Kidney (tissue), 14 donors: Measurements from ENCODE around the gene SERPINB8. TPM values are rescaled to one million over a fixed set of nuclear protein-coding genes. Genes with fewer than 3 reads are reported as not detected.

Source experiments
- DNase-seq, 5 donors: peaks; one replicate each; pipeline ENCODE4 v3.0.0-alpha.2; 2013 to 2020
- FAIRE-seq: peaks from 2 replicates; lab custom pipeline; 2012; peaks lifted over from hg19 to GRCh38; lab: Jason Lieb, UNC
- H3K27ac ChIP-seq, 2 donors: one replicate each; pipeline ENCODE4 v1.7.0; 2013; ENCODE audit warnings: low read depth in 2 of 2, low read length in 2 of 2, inconsistent platforms in 1 of 2
- H3K27me3 ChIP-seq: one replicate; pipeline ENCODE4 v1.7.1; 2013; ENCODE audit warnings: low read length, inconsistent platforms; ENCODE audit not compliant: control insufficient read depth, insufficient read depth
- H3K36me3 ChIP-seq, 3 donors: one replicate each; pipeline versions ENCODE4 v1.7.0 to v1.7.1; 2013; ENCODE audit warnings: low read length in 3 of 3, control low read depth in 1 of 3, inconsistent platforms in 1 of 3; ENCODE audit not compliant: insufficient read depth in 3 of 3, control insufficient read depth in 2 of 3
- H3K4me1 ChIP-seq, 3 donors: one replicate each; pipeline versions ENCODE4 v1.7.0 to v1.7.1; 2013; ENCODE audit warnings: low read length in 3 of 3, inconsistent platforms in 1 of 3, low read depth in 1 of 3; ENCODE audit not compliant: control insufficient read depth in 2 of 3, insufficient read depth in 2 of 3
- H3K4me3 ChIP-seq, 3 donors: one replicate each; pipeline versions ENCODE4 v1.7.0 to v1.8.1; 2013; ENCODE audit warnings: low read length in 3 of 3, control low read depth in 1 of 3, inconsistent platforms in 1 of 3
- H3K9ac ChIP-seq, 3 donors: one replicate each; pipeline versions ENCODE4 v1.7.0 to v1.7.1; 2013; ENCODE audit warnings: low read length in 3 of 3, control low read depth in 1 of 3, inconsistent platforms in 1 of 3
- H3K9me3 ChIP-seq, 3 donors: one replicate each; pipeline versions ENCODE4 v1.7.0 to v1.7.1; 2013; ENCODE audit warnings: low read length in 3 of 3, control low read depth in 1 of 3, inconsistent platforms in 1 of 3; ENCODE audit not compliant: control insufficient read depth in 2 of 3, insufficient read depth in 1 of 3
- CTCF ChIP-seq: IDR thresholded peaks from 3 replicates; pipeline ENCODE4 v1.5.1; 2012; ENCODE audit warnings: mild to moderate bottlenecking, moderate library complexity, borderline replicate concordance; ENCODE audit not compliant: insufficient read depth; ENCODE audit errors: extremely low read depth
- intact Hi-C: fragments of 100-400 bp; cut with DNase I; formaldehyde crosslinking; loops from one replicate; pipeline ENCODE4 v1.11.1; 2022
- polyA plus RNA-seq: library from polyadenylated mRNA; stranded (reverse); fragments of 350-450 nt; fragmentation: Illumina TruSeq; extraction: RNeasy Lipid Tissue Mini Kit (QIAGEN cat#74804); gene quantifications from one replicate; pipeline ENCODE4 v1.2.3, GENCODE V29; 2014; ENCODE audit warnings: low read depth, low replicate concordance; ENCODE audit not compliant: insufficient read depth
- total RNA-seq: library from RNA; stranded (reverse); fragmentation: NEBNext Ultra II Directional; extraction: Animal tissue kit (Norgen Biotek cat#: 25700); gene quantifications from one replicate; pipeline ENCODE4 v1.2.1, GENCODE V29; 2021
- donor health status: control.
- donor health status: control.
- donor health status: control.
- donor health status: control.
- donor health status: control.
- donor health status: DM: yes; HTN: yes; CAD: no.
- donor health status: Normal renal cell carcinoma (clear cell type).

The SERPINB8 gene
- total and polyA plus RNA-seq, 2 donors from 2014 or later, result 1.9 to 18.1 TPM

GRCh38 chr18:63992751-63993150 is 22.9 kb downstream of the SERPINB8 start:
- Histone ChIP-seq H3K36me3 (no peaks in the 10 kb centered on the region), H3K9me3 (peaks cover 0 to 6% (median 0%) of the 10 kb centered on the region in 3 donors), H3K4me3 (no peak overlapping the region), H3K9ac (no peak overlapping the region), H3K4me1 (no peaks in the 10 kb centered on the region), H3K27ac (no peak overlapping the region), H3K27me3 (no peaks in the 10 kb centered on the region)
- DNase-seq (no peak), FAIRE-seq (no peak)
- intact Hi-C loops, result no loop called here
- no peak for TF ChIP-seq CTCF

GRCh38 chr18:63994783-63995399 is 25.0 kb downstream of the SERPINB8 start:
- Histone ChIP-seq H3K9me3 (peaks cover 0 to 6% (median 0%) of the 10 kb centered on the region in 3 donors), H3K27me3 (no peaks in the 10 kb centered on the region), H3K4me1 (no peaks in the 10 kb centered on the region), H3K27ac (peak overlapping the region in 1 of 2 donors; percentile 25), H3K4me3 (no peak overlapping the region), H3K36me3 (no peaks in the 10 kb centered on the region), H3K9ac (no peak overlapping the region)
- DNase-seq (peak in 4 of 5 donors; percentile 41 to 65 (median 50)), FAIRE-seq (no peak)
- peak; percentile 85 for TF ChIP-seq CTCF
- intact Hi-C loops, result no loop called here

- H3K9me3 ChIP-seq, result peaks cover 0 to 6% (median 0%) of the 10 kb centered on the region in 3 donors
- H3K4me1 ChIP-seq, result no peaks in the 10 kb centered on the region
- no peak overlapping the region for H3K9ac ChIP-seq
- no peak for TF ChIP-seq CTCF
- no peak overlapping the region for H3K4me3 ChIP-seq
- FAIRE-seq (no peak), DNase-seq (no peak)
- no peaks in the 10 kb centered on the region for H3K36me3 ChIP-seq
- no peaks in the 10 kb centered on the region for H3K27me3 ChIP-seq
- intact Hi-C loops, result no loop called here
- no peak overlapping the region for H3K27ac ChIP-seq
Measured at GRCh38 chr18:63997041-63997440, 27.2 kb downstream of the SERPINB8 start.

- Histone ChIP-seq H3K27me3 (no peaks in the 10 kb centered on the region), H3K36me3 (no peaks in the 10 kb centered on the region), H3K9ac (no peak overlapping the region), H3K9me3 (peaks cover 0 to 6% (median 0%) of the 10 kb centered on the region in 3 donors), H3K4me1 (no peaks in the 10 kb centered on the region), H3K27ac (no peak overlapping the region), H3K4me3 (no peak overlapping the region)
- TF ChIP-seq CTCF, result no peak
- intact Hi-C loops, result no loop called here
- FAIRE-seq, result no peak
- no peak for DNase-seq
Measured at GRCh38 chr18:63997606-63998005, 27.7 kb downstream of the SERPINB8 start.
